Small intestine (tissue), 7 donors: ENCODE results near the gene STING1. TPM values are rescaled to one million over a fixed set of nuclear protein-coding genes. Genes with fewer than 3 reads are reported as not detected.

Experiments used
- DNase-seq, 2 donors: peaks; one replicate each; pipeline versions ENCODE4 v3.0.0 to v3.0.0-alpha.2; 2013
- FAIRE-seq: peaks from 2 replicates; lab custom pipeline; 2012; peaks lifted over from hg19 to GRCh38; lab: Jason Lieb, UNC
- H3K27ac ChIP-seq, 3 donors: one replicate each; pipeline ENCODE4 v1.5.1; 2013; ENCODE audit warnings: low read length in 2 of 3, mild to moderate bottlenecking in 2 of 3, control low read depth in 1 of 3, inconsistent platforms in 1 of 3, low read depth in 1 of 3, moderate library complexity in 1 of 3
- H3K27me3 ChIP-seq, 3 donors: one replicate each; pipeline ENCODE4 v1.6.1; 2013; ENCODE audit warnings: low read length in 3 of 3, inconsistent platforms in 1 of 3; ENCODE audit not compliant: control insufficient read depth in 3 of 3, insufficient read depth in 3 of 3
- H3K36me3 ChIP-seq, 3 donors: one replicate each; pipeline ENCODE4 v1.6.1; 2013; ENCODE audit warnings: low read length in 3 of 3, inconsistent platforms in 1 of 3, low read depth in 1 of 3, mild to moderate bottlenecking in 1 of 3, moderate library complexity in 1 of 3; ENCODE audit not compliant: control insufficient read depth in 3 of 3, insufficient read depth in 2 of 3
- H3K4me1 ChIP-seq, 3 donors: one replicate each; pipeline ENCODE4 v1.6.1; 2013; ENCODE audit warnings: low read length in 2 of 3, inconsistent platforms in 1 of 3, low read depth in 1 of 3, mild to moderate bottlenecking in 1 of 3, moderate library complexity in 1 of 3; ENCODE audit not compliant: control insufficient read depth in 3 of 3, insufficient read depth in 2 of 3
- H3K4me3 ChIP-seq, 3 donors: one replicate each; pipeline ENCODE4 v1.5.1; 2013; ENCODE audit warnings: low read length in 3 of 3, control low read depth in 1 of 3, inconsistent platforms in 1 of 3, low read depth in 1 of 3, mild to moderate bottlenecking in 1 of 3, moderate library complexity in 1 of 3
- H3K9me3 ChIP-seq, 2 donors: one replicate each; pipeline ENCODE4 v1.6.1; 2013; ENCODE audit warnings: low read depth in 1 of 2, low read length in 1 of 2; ENCODE audit not compliant: control insufficient read depth in 2 of 2, insufficient read depth in 1 of 2
- WGBS, 3 donors: extraction: QIAGEN DNeasy Blood & Tissue Kit; methylation state at CpG; one replicate each; pipeline ENCODE4 v1.1.7; 2013; 5-methylcytosine and 5-hydroxymethylcytosine counted together
- polyA plus RNA-seq, 4 donors: library from polyadenylated mRNA; stranded (reverse) in 3 of 4; unstranded in 1 of 4; fragments of 200-250 nt in 3 of 4; fragments of 120-200 nt in 1 of 4; gene quantifications; one replicate each; pipeline versions ENCODE4 v1.2.1 to v1.2.3, GENCODE V29; 2013
- donor health status: healthy with polysubstance abuse.
- donor health status: control.
- donor health status: control.
- donor health status: Bipolar disorder and iron deficiency.
- donor health status: healthy.

Gene STING1
- polyA plus RNA-seq, 4 donors, result 2.2 to 23.0 (median 8.5) TPM

GRCh38 chr5:139468421-139468931 lies 14.1 kb downstream of the STING1 start:
- Histone ChIP-seq H3K4me1 (peaks cover 0 to 4% (median 2%) of the 10 kb centered on the region in 3 donors), H3K27ac (no peak overlapping the region), H3K27me3 (no peaks in the 10 kb centered on the region), H3K4me3 (no peak overlapping the region), H3K36me3 (no peaks in the 10 kb centered on the region), H3K9me3 (no peaks in the 10 kb centered on the region)
- WGBS, 3 donors, result 53 to 67% (median 54%) methylated on average over 8 of the region's 8 CpGs
- DNase-seq (peak; percentile 47 to 53), FAIRE-seq (no peak)

- Histone ChIP-seq H3K36me3 (no peaks in the 10 kb centered on the region), H3K4me3 (peak within 1 kb of the TSS in 1 of 3 donors; percentile 28), H3K27ac (peak within 1 kb of the TSS in 2 of 3 donors; percentile 32 to 62), H3K27me3 (no peaks in the 10 kb centered on the region), H3K9me3 (no peaks in the 10 kb centered on the region), H3K4me1 (peaks cover 0 to 6% (median 4%) of the 10 kb centered on the region in 3 donors)
- no peak for FAIRE-seq
- no peak for DNase-seq
- WGBS, 3 donors, result 79 to 89% (median 88%) methylated on average over 9 to 10 of the region's 10 CpGs
Measured at GRCh38 chr5:139462586-139463276, 19.8 kb downstream of the STING1 start, which contains the start of gene ECSCR. Gene ECSCR (minus strand): TSS chr5:139462743. CDS start chr5:139462670, 73 bp downstream.

GRCh38 chr5:139461698-139462097 lies 20.9 kb downstream of the STING1 start:
- WGBS, 3 donors, result 76 to 93% (median 92%) methylated on average over 5 of the region's 5 CpGs
- peak overlapping the region in 1 of 3 donors; percentile 28 for H3K4me3 ChIP-seq
- H3K4me1 ChIP-seq, result peaks cover 0 to 6% (median 4%) of the 10 kb centered on the region in 3 donors

GRCh38 chr5:139461176-139461575 lies 21.4 kb downstream of the STING1 start:
- 84 to 94% (median 91%) methylated on average over 7 of the region's 7 CpGs for WGBS, 3 donors
- FAIRE-seq (no peak), DNase-seq (no peak)
- peaks cover 0 to 6% (median 4%) of the 10 kb centered on the region in 3 donors for H3K4me1 ChIP-seq
- no peaks in the 10 kb centered on the region for H3K27me3 ChIP-seq
- no peaks in the 10 kb centered on the region for H3K9me3 ChIP-seq
- no peak overlapping the region for H3K4me3 ChIP-seq
- no peaks in the 10 kb centered on the region for H3K36me3 ChIP-seq
- H3K27ac ChIP-seq, result peak overlapping the region in 1 of 3 donors; percentile 52

More at GRCh38 chr5:139461698-139462097, 20.9 kb downstream of the STING1 start:
- no peak for DNase-seq
- Histone ChIP-seq H3K27ac (peak overlapping the region in 2 of 3 donors; percentile 32 to 62), H3K9me3 (no peaks in the 10 kb centered on the region), H3K36me3 (no peaks in the 10 kb centered on the region), H3K27me3 (no peaks in the 10 kb centered on the region)
- FAIRE-seq, result no peak

- H3K36me3 ChIP-seq, result no peaks in the 10 kb centered on the region
- no peak overlapping the region for H3K4me3 ChIP-seq
- H3K4me1 ChIP-seq, result peaks cover 0 to 6% (median 4%) of the 10 kb centered on the region in 3 donors
- FAIRE-seq (no peak), DNase-seq (no peak)
- 68 to 100% (median 76%) methylated on average over 1 of the region's 1 CpG for WGBS, 3 donors
- H3K27ac ChIP-seq, result peak overlapping the region in 1 of 3 donors; percentile 24
- no peaks in the 10 kb centered on the region for H3K27me3 ChIP-seq
- H3K9me3 ChIP-seq, result no peaks in the 10 kb centered on the region
Measured at GRCh38 chr5:139460455-139460854, 22.1 kb downstream of the STING1 start.

- FAIRE-seq, result no peak
- H3K27me3 ChIP-seq, result no peaks in the 10 kb centered on the region
- no peaks in the 10 kb centered on the region for H3K9me3 ChIP-seq
- H3K27ac ChIP-seq, result peak overlapping the region in 1 of 3 donors; percentile 36
- 59 to 70% (median 67%) methylated on average over 8 of the region's 8 CpGs for WGBS, 3 donors
- no peak overlapping the region for H3K4me3 ChIP-seq
- peaks cover 0 to 6% (median 4%) of the 10 kb centered on the region in 3 donors for H3K4me1 ChIP-seq
- peak in 1 of 2 donors; percentile 32 for DNase-seq
- H3K36me3 ChIP-seq, result no peaks in the 10 kb centered on the region
Measured at GRCh38 chr5:139459451-139459934, 23.1 kb downstream of the STING1 start.

- no peak overlapping the region for H3K4me3 ChIP-seq
- H3K36me3 ChIP-seq, result no peaks in the 10 kb centered on the region
- FAIRE-seq (no peak), DNase-seq (peak; percentile 41 to 70)
- no peaks in the 10 kb centered on the region for H3K9me3 ChIP-seq
- H3K4me1 ChIP-seq, result peaks cover 0 to 6% (median 4%) of the 10 kb centered on the region in 3 donors
- no peaks in the 10 kb centered on the region for H3K27me3 ChIP-seq
- WGBS, 3 donors, result 53 to 67% (median 56%) methylated on average over 8 of the region's 8 CpGs
- peak overlapping the region in 1 of 3 donors; percentile 36 for H3K27ac ChIP-seq
Measured at GRCh38 chr5:139458580-139459407, 23.8 kb downstream of the STING1 start.
